GM23338 (cell line): Measurements from ENCODE around the gene ACOX3. TPM values are rescaled to one million over a fixed set of nuclear protein-coding genes. Genes with fewer than 3 reads are reported as not detected.

Experiments
- ATAC-seq: fragments of 200-7000 bp; cut with Tn5 transposase; 3 replicates; pipeline ENCODE4 v1.9.1; 2020
- DNase-seq: peaks from one replicate; pipeline ENCODE4 v3.0.0-alpha.2; 2015; ENCODE audit warnings: low spot score
- H2AFZ ChIP-seq: fragments of 200-600 bp; sonication (generic); 2 replicates; pipeline ENCODE4 v1.8.0; 2016; ENCODE audit warnings: antibody characterized with exemption, mild to moderate bottlenecking, moderate library complexity
- H3F3A ChIP-seq: fragments of 200-600 bp; sonication (generic); replicated peaks from 2 replicates; pipeline ENCODE4 v1.8.0; 2017; ENCODE audit warnings: antibody characterized with exemption, mixed run types, low read depth
- H3K27ac ChIP-seq: fragments of 200-600 bp; sonication (generic); 2 replicates; pipeline ENCODE4 v1.6.1; 2016; ENCODE audit warnings: low read depth
- H3K27me3 ChIP-seq: fragments of 200-600 bp; sonication (generic); 2 replicates; pipeline ENCODE4 v1.8.0; 2016; ENCODE audit warnings: mild to moderate bottlenecking, mixed run types, moderate library complexity; ENCODE audit not compliant: insufficient read depth
- H3K36me3 ChIP-seq: fragments of 200-600 bp; sonication (generic); 2 replicates; pipeline ENCODE4 v1.8.0; 2016; ENCODE audit warnings: mild to moderate bottlenecking; ENCODE audit not compliant: insufficient read depth
- H3K4me1 ChIP-seq: fragments of 200-600 bp; sonication (generic); 2 replicates; pipeline ENCODE4 v1.8.0; 2016; ENCODE audit warnings: mild to moderate bottlenecking, moderate library complexity; ENCODE audit not compliant: insufficient read depth
- H3K4me2 ChIP-seq: fragments of 200-600 bp; sonication (generic); 2 replicates; pipeline ENCODE4 v1.7.1; 2017; ENCODE audit warnings: mixed run types
- H3K4me3 ChIP-seq: fragments of 200-600 bp; sonication (generic); 2 replicates; pipeline ENCODE4 v1.6.1; 2016; ENCODE audit warnings: mixed run types
- H3K79me2 ChIP-seq: fragments of 200-600 bp; sonication (generic); replicated peaks from 2 replicates; pipeline ENCODE4 v1.8.0; 2017; ENCODE audit warnings: mild to moderate bottlenecking; ENCODE audit not compliant: insufficient read depth
- H3K9me2 ChIP-seq: fragments of 200-600 bp; sonication (generic); 2 replicates; pipeline ENCODE4 v1.8.0; 2017; ENCODE audit not compliant: insufficient read depth
- H4K20me1 ChIP-seq: fragments of 200-600 bp; sonication (generic); replicated peaks from 2 replicates; pipeline ENCODE4 v1.8.0; 2017; ENCODE audit warnings: mild to moderate bottlenecking; ENCODE audit not compliant: insufficient read depth
- H3K27ac Mint-ChIP-seq: 2 replicates; pipeline ENCODE4 v1.8.0; 2020; ENCODE audit warnings: inconsistent platforms, mild to moderate bottlenecking, moderate library complexity, mixed read lengths
- H3K27me3 Mint-ChIP-seq: 3 replicates; pipeline ENCODE4 v1.8.0; 2022; ENCODE audit warnings: low read depth, mild to moderate bottlenecking, moderate library complexity, mixed read lengths, inconsistent platforms; ENCODE audit not compliant: insufficient read depth, poor library complexity
- H3K36me3 Mint-ChIP-seq: 3 replicates; pipeline ENCODE4 v1.8.0; 2021; ENCODE audit warnings: low read depth, mild to moderate bottlenecking, inconsistent platforms, moderate library complexity, mixed read lengths
- H3K4me1 Mint-ChIP-seq: 3 replicates; pipeline ENCODE4 v1.8.0; 2020; ENCODE audit warnings: mild to moderate bottlenecking, inconsistent platforms, mixed read lengths
- H3K4me3 Mint-ChIP-seq: 3 replicates; pipeline ENCODE4 v1.8.0; 2021; ENCODE audit warnings: moderate library complexity, mild to moderate bottlenecking, inconsistent platforms, mixed read lengths
- H3K9me3 Mint-ChIP-seq: 3 replicates; pipeline ENCODE4 v1.8.0; 2020; ENCODE audit warnings: moderate library complexity, mild to moderate bottlenecking, inconsistent platforms, mixed read lengths
- CREB1 ChIP-seq: fragments of 250-450 bp; sonication (Bioruptor Pico); IDR thresholded peaks from 2 replicates; pipeline ENCODE4 v1.5.0; 2020; ENCODE audit warnings: low read depth, mild to moderate bottlenecking, moderate library complexity
- CTCF ChIP-seq, 2 experiments: fragments of 200-600 bp in 1 of 2; sonication (generic) in 1 of 2; conservative IDR thresholded peaks; 2 replicates each; pipeline versions ENCODE4 v1.5.1 to v1.6.1; 2016 to 2017; ENCODE audit warnings: antibody characterized with exemption in 2 of 2, low read depth in 2 of 2, mild to moderate bottlenecking in 2 of 2, moderate library complexity in 1 of 2
- ETS1 ChIP-seq: IDR thresholded peaks from 2 replicates; pipeline ENCODE4 v1.6.1; 2016; ENCODE audit warnings: antibody characterized with exemption
- EZH2 ChIP-seq: fragments of 200-600 bp; sonication (generic); IDR thresholded peaks from one replicate; pipeline ENCODE4 v1.8.0; 2017; ENCODE audit warnings: antibody characterized with exemption, mild to moderate bottlenecking, low read depth; ENCODE audit not compliant: unreplicated experiment
- EZH2phosphoT487 ChIP-seq: fragments of 200-600 bp; sonication (generic); IDR thresholded peaks from one replicate; pipeline ENCODE4 v1.8.1; 2018; ENCODE audit warnings: antibody characterized with exemption; ENCODE audit not compliant: unreplicated experiment
- JUNB ChIP-seq: IDR thresholded peaks from one replicate; pipeline ENCODE4 v1.6.1; 2016; ENCODE audit warnings: antibody characterized with exemption; ENCODE audit not compliant: unreplicated experiment
- NANOG ChIP-seq: IDR thresholded peaks from 2 replicates; pipeline ENCODE4 v1.6.1; 2016; ENCODE audit warnings: antibody characterized with exemption, borderline replicate concordance
- POLR2AphosphoS5 ChIP-seq: IDR thresholded peaks from 2 replicates; pipeline ENCODE4 v1.6.1; 2016; ENCODE audit warnings: antibody characterized with exemption, low read depth
- REST ChIP-seq: IDR thresholded peaks from one replicate; pipeline ENCODE4 v1.6.1; 2018; ENCODE audit warnings: antibody characterized with exemption; ENCODE audit not compliant: unreplicated experiment
- STAT1 ChIP-seq: IDR thresholded peaks from one replicate; pipeline ENCODE4 v1.6.1; 2016; ENCODE audit warnings: antibody characterized with exemption; ENCODE audit not compliant: unreplicated experiment
- ZNF114 ChIP-seq: fragments of 250-450 bp; sonication (Bioruptor Pico); IDR thresholded peaks from 2 replicates; pipeline ENCODE4 v1.5.0; 2020; ENCODE audit warnings: mild to moderate bottlenecking, moderate library complexity
- ZNF331 ChIP-seq: fragments of 250-450 bp; sonication (Bioruptor Pico); IDR thresholded peaks from 2 replicates; pipeline ENCODE4 v1.5.0; 2020; ENCODE audit warnings: low read depth, mild to moderate bottlenecking, moderate library complexity
- ZNF462 ChIP-seq: fragments of 250-450 bp; sonication (Bioruptor Pico); IDR thresholded peaks from 2 replicates; pipeline ENCODE4 v1.5.0; 2020; ENCODE audit warnings: mild to moderate bottlenecking, moderate library complexity
- polyA plus RNA-seq: library from polyadenylated mRNA; unstranded; fragments of >200 nt; fragmentation: Nextera tagmentation; extraction: Ambion mirVana; gene quantifications from 2 replicates; pipeline ENCODE4 v1.2.1, GENCODE V29; 2016
- total RNA-seq: library from RNA; depleted of rRNA; stranded (reverse); fragments of >200 nt; shearing (Covaris generic); gene quantifications from 2 replicates; pipeline ENCODE4 v1.2.3, GENCODE V29; 2014

ACOX3 gene
- total and polyA plus RNA-seq, 2 experiments from 2014 or later, result 6.4 to 17.2 TPM

- H3K4me2 ChIP-seq, result no peak overlapping the region
- Mint-ChIP-seq H3K4me3 (no peak overlapping the region), H3K36me3 (peaks cover 37% of the 10 kb centered on the region), H3K9me3 (no peaks in the 10 kb centered on the region), H3K27ac (no peak overlapping the region; the same call in 1 of the 2 replicates), H3K4me1 (peaks cover 9% of the 10 kb centered on the region), H3K27me3 (peaks cover 8% of the 10 kb centered on the region)
- H3F3A ChIP-seq, result no peaks in the 10 kb centered on the region; the same call in 1 of the 2 replicates
- H4K20me1 ChIP-seq, result no peaks in the 10 kb centered on the region; the same call in 1 of the 2 replicates
- no peak for TF ChIP-seq CTCF (conservative IDR thresholded peaks at IDR 0.05; ENCODE audit: low read depth in 2 of 2)
- TF ChIP-seq ZNF114 (CRISPR knock-in tag), result no peak
- no peak for TF ChIP-seq ETS1
- no peak for TF ChIP-seq EZH2
- TF ChIP-seq EZH2phosphoT487, result no peak
- TF ChIP-seq JUNB, result no peak
- TF ChIP-seq ZNF331, result no peak
- TF ChIP-seq CREB1 (CRISPR knock-in tag), result no peak
- no peak for TF ChIP-seq POLR2AphosphoS5
- TF ChIP-seq REST, result no peak
- TF ChIP-seq STAT1, result no peak
- TF ChIP-seq ZNF462 (CRISPR knock-in tag), result no peak
- TF ChIP-seq NANOG, result no peak
- H3K27ac ChIP-seq, result no peak overlapping the region
- DNase-seq, result no peak
- H3K9me2 ChIP-seq, result no peaks in the 10 kb centered on the region
- no peaks in the 10 kb centered on the region for H3K4me1 ChIP-seq
- no peak overlapping the region for H3K4me3 ChIP-seq
- no peaks in the 10 kb centered on the region; the same call in 1 of the 2 replicates for H3K36me3 ChIP-seq
- H2AFZ ChIP-seq, result no peak overlapping the region
- no peaks in the 10 kb centered on the region for H3K27me3 ChIP-seq
- no peak for ATAC-seq
- no peaks in the 10 kb centered on the region for H3K79me2 ChIP-seq
Measured at GRCh38 chr4:8472158-8472688, 31.7 kb upstream of the ACOX3 start.
